OCI-LY1 (cell line): ENCODE data around the gene RNF115.
"Not testable (repeated sequence)": the region's sequence is repeated elsewhere in the genome, so short reads cannot be mapped to it uniquely, and the experiment has no call there.

Experiments
- H2AFZ ChIP-seq: fragments of 200-600 bp; sonication (generic), shearing (Covaris generic); 2 replicates; pipeline ENCODE4 v1.6.0; 2014; ENCODE audit warnings: antibody characterized with exemption, mild to moderate bottlenecking, low read length
- H3F3A ChIP-seq: fragments of 200-600 bp; sonication (generic), shearing (Covaris generic); 2 replicates; pipeline ENCODE4 v1.6.0; 2014; ENCODE audit warnings: mild to moderate bottlenecking, antibody characterized with exemption, low read length, moderate library complexity; ENCODE audit not compliant: insufficient read depth
- H3K27ac ChIP-seq: fragments of 200-600 bp; sonication (generic); 2 replicates; pipeline ENCODE4 v1.5.1; 2014; ENCODE audit warnings: low read length, mixed run types, mild to moderate bottlenecking, low read depth; ENCODE audit not compliant: poor library complexity, severe bottlenecking
- H3K27me3 ChIP-seq: fragments of 200-600 bp; sonication (generic); 2 replicates; pipeline ENCODE4 v1.6.0; 2014; ENCODE audit warnings: antibody characterized with exemption, mild to moderate bottlenecking, low read length, moderate library complexity; ENCODE audit not compliant: insufficient read depth
- H3K36me3 ChIP-seq: fragments of 200-600 bp; sonication (generic); 2 replicates; pipeline ENCODE4 v1.6.1; 2014; ENCODE audit warnings: mild to moderate bottlenecking, antibody characterized with exemption, low read length, moderate library complexity, mixed read lengths; ENCODE audit not compliant: insufficient read depth
- H3K4me1 ChIP-seq: fragments of 200-600 bp; sonication (generic); 2 replicates; pipeline ENCODE4 v1.5.1; 2014; ENCODE audit warnings: mild to moderate bottlenecking, low read length, moderate library complexity; ENCODE audit not compliant: insufficient read depth, severe bottlenecking
- H3K4me2 ChIP-seq: fragments of 200-600 bp; sonication (generic), shearing (Covaris generic); 2 replicates; pipeline ENCODE4 v1.6.1; 2014; ENCODE audit warnings: low read length
- H3K4me3 ChIP-seq: fragments of 200-600 bp; sonication (generic); 2 replicates; pipeline ENCODE4 v1.5.1; 2014; ENCODE audit warnings: low read length, low read depth, mild to moderate bottlenecking, mixed read lengths; ENCODE audit not compliant: poor library complexity, severe bottlenecking
- H3K79me2 ChIP-seq: fragments of 200-600 bp; shearing (Covaris generic); 2 replicates; pipeline ENCODE4 v1.6.1; 2016; ENCODE audit warnings: mixed run types, low read length, mixed read lengths; ENCODE audit not compliant: insufficient read depth
- H3K9ac ChIP-seq: fragments of 200-600 bp; sonication (generic), shearing (Covaris generic); 2 replicates; pipeline ENCODE4 v1.6.1; 2014; ENCODE audit warnings: mild to moderate bottlenecking, low read length, mixed read lengths
- H3K9me2 ChIP-seq: fragments of 200-600 bp; sonication (generic), shearing (Covaris generic); 2 replicates; pipeline ENCODE4 v1.6.1; 2014; ENCODE audit warnings: low read depth, mild to moderate bottlenecking, low read length, mixed read lengths
- H3K9me3 ChIP-seq: fragments of 200-600 bp; shearing (Covaris generic); 2 replicates; pipeline ENCODE4 v1.6.1; 2014; ENCODE audit warnings: low read length, mixed read lengths
- H4K20me1 ChIP-seq: fragments of 200-600 bp; sonication (generic), shearing (Covaris generic); 2 replicates; pipeline ENCODE4 v1.6.0; 2016; ENCODE audit warnings: mild to moderate bottlenecking, low read length; ENCODE audit not compliant: insufficient read depth
- CTCF ChIP-seq: fragments of 200-600 bp; sonication (generic), shearing (Covaris generic); IDR thresholded peaks from 2 replicates; pipeline ENCODE4 v1.5.1; 2017; ENCODE audit warnings: mild to moderate bottlenecking, antibody characterized with exemption, low read length, moderate library complexity, mixed read lengths
- EZH2 ChIP-seq: fragments of 200-600 bp; sonication (generic), shearing (Covaris generic); IDR thresholded peaks from 2 replicates; pipeline ENCODE4 v1.8.0; 2017; ENCODE audit warnings: borderline replicate concordance, mixed run types, mild to moderate bottlenecking, antibody characterized with exemption, low read length, moderate library complexity, mixed read lengths

The RNF115 gene

DNA sequence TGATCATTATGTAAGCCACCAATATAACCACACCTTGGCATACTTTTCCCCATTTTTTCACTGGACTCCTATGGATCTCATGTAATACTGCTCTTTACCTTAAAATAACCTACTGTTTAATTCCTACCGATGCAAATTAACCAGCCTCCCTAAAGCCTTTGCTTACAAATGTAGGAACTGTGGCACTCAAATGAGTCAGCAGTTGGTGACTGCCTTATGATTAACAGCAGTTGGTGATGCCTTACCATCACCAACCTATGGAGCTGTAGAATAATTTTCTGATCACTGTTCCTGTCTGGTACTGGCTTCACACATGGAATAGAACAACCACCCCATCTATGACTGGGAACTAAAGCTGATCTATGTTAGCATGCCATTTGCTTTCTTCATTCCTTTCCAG, 13.8 kb upstream of the RNF115 start:
- no peaks in the 10 kb centered on the region for H3K79me2 ChIP-seq
- H3K9me2 ChIP-seq = no peaks in the 10 kb centered on the region
- H3K9ac ChIP-seq = no peak overlapping the region
- no peak overlapping the region for H3K27ac ChIP-seq
- no peak overlapping the region for H3K4me3 ChIP-seq
- H4K20me1 ChIP-seq = no peaks in the 10 kb centered on the region
- H3K4me1 ChIP-seq = no peaks in the 10 kb centered on the region
- peaks cover 98% of the 10 kb centered on the region for H3K36me3 ChIP-seq
- no peak overlapping the region for H2AFZ ChIP-seq
- H3F3A ChIP-seq = no peaks in the 10 kb centered on the region
- TF ChIP-seq EZH2 (no peak), CTCF (no peak)
- H3K4me2 ChIP-seq = no peak overlapping the region
- H3K27me3 ChIP-seq = no peaks in the 10 kb centered on the region
- H3K9me3 ChIP-seq = no peaks in the 10 kb centered on the region

- H3F3A ChIP-seq, H3K9me3 ChIP-seq, H3K27me3 ChIP-seq, H3K4me3 ChIP-seq, H2AFZ ChIP-seq, H3K4me2 ChIP-seq, H3K9ac ChIP-seq, H3K4me1 ChIP-seq, H3K27ac ChIP-seq, H3K9me2 ChIP-seq, H3K79me2 ChIP-seq, H4K20me1 ChIP-seq: not testable (repeated sequence)
- H3K36me3 ChIP-seq = peaks cover 96% of the 10 kb centered on the region
Observed at GRCh38 chr1:145830810-145831209, 6.9 kb upstream of the RNF115 start.

- Histone ChIP-seq H3K9me2 (no peaks in the 10 kb centered on the region), H3K4me2 (no peak overlapping the region), H3K27ac (no peak overlapping the region), H3K36me3 (peaks cover 77% of the 10 kb centered on the region), H3K27me3 (no peaks in the 10 kb centered on the region), H3K4me3 (no peak overlapping the region), H2AFZ (no peak overlapping the region), H3K79me2 (peaks cover 21% of the 10 kb centered on the region), H3K9me3 (no peaks in the 10 kb centered on the region), H3K4me1 (peaks cover 14% of the 10 kb centered on the region), H4K20me1 (no peaks in the 10 kb centered on the region), H3F3A (no peaks in the 10 kb centered on the region), H3K9ac (no peak overlapping the region)
- TF ChIP-seq CTCF = no peak
- no peak for TF ChIP-seq EZH2
Observed at GRCh38 chr1:145828367-145829026, 4.6 kb upstream of the RNF115 start.

DNA sequence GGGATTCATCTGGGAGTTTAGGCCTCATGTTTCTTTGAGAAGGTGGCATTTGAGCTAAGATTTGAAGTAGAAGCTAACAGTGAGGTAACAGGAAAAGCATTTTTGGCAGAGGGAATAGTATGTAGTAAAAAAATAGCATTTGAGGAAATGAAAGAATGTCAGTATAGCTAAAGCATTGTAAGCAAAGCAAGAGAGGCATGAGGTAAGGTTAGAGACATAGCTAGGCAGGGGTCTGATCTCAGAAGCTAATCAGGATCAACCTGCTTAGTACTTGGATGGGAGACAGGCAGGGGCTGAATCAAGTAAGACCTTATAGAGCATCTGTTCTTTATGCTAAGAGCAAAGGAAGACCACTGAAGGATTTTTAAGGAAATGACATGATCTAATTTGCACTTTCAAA, 4.1 kb upstream of the RNF115 start:
- H4K20me1 ChIP-seq = no peaks in the 10 kb centered on the region
- H3K9me3 ChIP-seq = no peaks in the 10 kb centered on the region
- no peaks in the 10 kb centered on the region for H3K9me2 ChIP-seq
- H3F3A ChIP-seq = no peaks in the 10 kb centered on the region
- H3K27me3 ChIP-seq = no peaks in the 10 kb centered on the region
- H3K4me1 ChIP-seq = peaks cover 14% of the 10 kb centered on the region
- H3K27ac ChIP-seq = no peak overlapping the region
- H3K9ac ChIP-seq = no peak overlapping the region
- TF ChIP-seq EZH2 = no peak
- no peak for TF ChIP-seq CTCF
- peaks cover 21% of the 10 kb centered on the region for H3K79me2 ChIP-seq
- no peak overlapping the region for H2AFZ ChIP-seq
- no peak overlapping the region for H3K4me3 ChIP-seq
- no peak overlapping the region for H3K4me2 ChIP-seq
- peaks cover 71% of the 10 kb centered on the region for H3K36me3 ChIP-seq
